ENCODE data around the gene RGS10.
"Not testable (repeated sequence)": the region's sequence is repeated elsewhere in the genome, so short reads cannot be mapped to it uniquely, and the experiment has no call there.

RGS10 gene

DNA sequence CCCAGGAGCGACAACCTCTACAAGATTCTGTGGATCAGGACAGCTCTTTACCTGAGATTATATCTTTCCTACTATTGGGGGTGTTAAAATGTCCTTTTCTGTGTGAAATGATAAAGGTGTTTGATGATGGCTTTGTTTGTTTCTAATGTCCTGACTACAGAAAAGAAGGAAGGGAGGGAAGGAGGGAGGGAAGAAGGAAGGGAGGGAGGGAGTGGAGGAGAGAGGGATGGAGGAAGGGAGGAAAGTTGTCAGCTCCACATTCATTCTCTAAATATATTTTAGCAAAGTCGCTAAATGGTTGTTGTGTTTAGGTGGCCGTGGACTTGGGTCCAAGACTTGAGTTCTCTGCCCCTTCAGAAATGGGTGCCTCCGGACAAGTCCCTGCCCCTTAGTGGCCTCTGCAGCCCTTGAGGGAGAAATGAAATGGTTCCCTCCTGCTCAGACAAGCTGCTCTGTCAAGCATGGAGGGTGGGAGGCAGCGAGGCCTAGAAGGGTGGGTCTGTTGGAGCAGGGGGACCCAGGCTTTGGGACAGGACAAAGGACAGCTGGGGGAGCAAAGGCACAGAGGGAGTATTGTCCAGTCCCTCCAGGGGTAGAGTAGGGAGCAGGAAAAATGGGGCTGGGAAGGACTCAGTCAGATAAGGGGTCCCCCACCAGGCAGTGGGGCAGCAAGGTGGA lies 4.4 kb downstream of the RGS10 start:
- TF ChIP-seq, protein P1, sequence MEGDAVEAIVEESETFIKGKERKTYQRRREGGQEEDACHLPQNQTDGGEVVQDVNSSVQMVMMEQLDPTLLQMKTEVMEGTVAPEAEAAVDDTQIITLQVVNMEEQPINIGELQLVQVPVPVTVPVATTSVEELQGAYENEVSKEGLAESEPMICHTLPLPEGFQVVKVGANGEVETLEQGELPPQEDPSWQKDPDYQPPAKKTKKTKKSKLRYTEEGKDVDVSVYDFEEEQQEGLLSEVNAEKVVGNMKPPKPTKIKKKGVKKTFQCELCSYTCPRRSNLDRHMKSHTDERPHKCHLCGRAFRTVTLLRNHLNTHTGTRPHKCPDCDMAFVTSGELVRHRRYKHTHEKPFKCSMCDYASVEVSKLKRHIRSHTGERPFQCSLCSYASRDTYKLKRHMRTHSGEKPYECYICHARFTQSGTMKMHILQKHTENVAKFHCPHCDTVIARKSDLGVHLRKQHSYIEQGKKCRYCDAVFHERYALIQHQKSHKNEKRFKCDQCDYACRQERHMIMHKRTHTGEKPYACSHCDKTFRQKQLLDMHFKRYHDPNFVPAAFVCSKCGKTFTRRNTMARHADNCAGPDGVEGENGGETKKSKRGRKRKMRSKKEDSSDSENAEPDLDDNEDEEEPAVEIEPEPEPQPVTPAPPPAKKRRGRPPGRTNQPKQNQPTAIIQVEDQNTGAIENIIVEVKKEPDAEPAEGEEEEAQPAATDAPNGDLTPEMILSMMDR (IDR thresholded peaks at IDR 0.05; ENCODE audit: extremely low read depth, missing control alignments) = no peak
- DNase-seq (ENCODE audit: low spot score) = no peak

DNA sequence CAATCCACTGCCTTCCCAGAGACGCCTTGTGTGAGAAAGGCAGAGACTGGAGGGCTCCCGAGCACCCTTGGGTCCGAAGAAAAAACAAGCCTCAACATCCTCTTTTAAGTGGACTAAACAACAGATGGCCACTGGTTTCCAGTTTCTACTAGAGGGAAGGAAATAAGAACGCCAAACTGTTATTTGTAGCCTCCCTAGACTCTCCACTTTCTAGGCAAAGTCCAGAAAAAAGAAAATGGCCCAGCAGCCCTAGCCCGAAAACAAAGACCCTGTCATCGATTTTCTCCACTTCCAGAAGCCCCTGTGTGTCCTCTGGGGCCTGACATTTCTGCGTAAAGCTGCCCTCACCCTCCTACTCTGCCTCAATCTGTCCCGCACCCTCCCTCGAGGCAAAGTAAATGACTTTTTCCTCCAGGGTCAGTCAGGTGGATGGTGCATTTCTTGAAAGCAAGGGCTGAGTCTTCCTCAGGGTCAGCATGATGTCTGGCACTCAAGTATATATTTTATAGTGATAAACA lies 6.0 kb downstream of the RGS10 start:
- TF ChIP-seq, protein P1 (IDR thresholded peaks at IDR 0.05; ENCODE audit: extremely low read depth, missing control alignments) = no peak
- no peak for DNase-seq (ENCODE audit: low spot score)

DNA sequence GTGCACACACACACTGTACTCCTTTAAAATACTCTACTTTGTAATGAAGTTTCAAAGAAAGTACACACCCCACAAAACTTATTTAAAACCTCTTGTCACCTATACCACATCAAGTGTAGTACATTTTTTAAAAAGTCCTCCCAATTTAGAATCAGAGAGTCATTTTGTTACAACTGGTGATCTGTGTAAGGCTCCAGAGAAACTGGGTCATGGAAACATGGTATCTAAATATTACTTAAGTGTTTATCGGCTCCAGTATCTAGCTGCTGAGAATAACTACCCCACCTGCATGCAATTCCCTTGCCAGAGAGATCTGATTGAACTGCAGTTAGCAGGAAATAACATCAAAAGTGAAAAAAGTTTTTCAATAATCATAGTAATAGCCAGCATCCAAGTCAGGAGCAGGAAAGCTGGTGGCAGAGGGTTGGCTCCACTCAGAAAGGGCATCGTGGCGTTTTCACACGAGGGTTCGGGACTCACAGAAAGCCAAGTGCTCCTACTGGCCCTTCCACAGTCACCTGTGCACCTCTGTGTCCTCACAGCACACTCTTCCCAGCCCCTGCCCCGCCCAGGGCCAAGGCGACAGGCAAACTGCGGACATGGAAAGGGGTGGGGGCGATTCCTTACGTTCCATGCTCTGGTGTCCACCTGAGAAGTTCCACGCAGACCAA lies 6.5 kb downstream of the RGS10 start:
- TF ChIP-seq, protein P1 (IDR thresholded peaks at IDR 0.05; ENCODE audit: extremely low read depth, missing control alignments) = no peak
- no peak for DNase-seq (ENCODE audit: low spot score)

DNA sequence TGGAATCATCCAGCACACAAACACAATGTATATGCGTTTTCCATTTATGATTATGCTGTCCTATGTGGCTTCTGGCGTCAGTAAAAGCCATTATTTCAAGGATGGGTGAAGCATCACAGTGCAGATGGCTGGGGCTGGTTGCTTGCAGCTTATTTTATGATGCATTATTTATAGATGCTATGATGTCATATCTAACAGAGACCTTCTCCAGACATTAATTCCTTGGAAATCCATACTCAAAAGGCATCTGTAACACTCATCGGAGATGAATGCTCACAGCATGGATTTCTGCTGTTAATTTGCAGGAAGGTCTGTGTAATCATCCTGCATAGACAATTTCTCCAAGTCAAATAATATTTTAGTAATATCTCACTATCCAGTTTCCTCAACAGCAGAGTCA lies 7.2 kb downstream of the RGS10 start:
- TF ChIP-seq, protein P1 (IDR thresholded peaks at IDR 0.05; ENCODE audit: extremely low read depth, missing control alignments) = no peak
- no peak for DNase-seq (ENCODE audit: low spot score)

DNA sequence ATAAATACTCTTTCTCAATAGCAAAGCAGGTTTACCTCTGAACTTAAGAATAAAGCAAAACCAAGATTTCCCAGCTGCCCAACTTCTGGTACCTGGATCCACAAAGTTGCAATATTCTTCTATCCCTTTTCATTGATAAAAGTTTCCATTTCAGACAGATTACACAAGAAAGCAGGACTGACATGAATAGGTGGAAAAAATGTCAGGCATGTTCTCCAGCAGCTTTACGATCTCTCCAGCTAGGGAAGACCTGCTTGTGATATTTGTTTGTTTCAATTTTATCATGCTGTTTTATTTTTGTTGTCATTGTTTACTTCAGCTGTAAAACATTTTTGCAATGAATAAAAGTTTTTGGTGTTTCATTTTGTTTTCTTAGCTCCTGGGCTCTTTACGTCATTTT lies 9.0 kb downstream of the RGS10 start:
- no peak for DNase-seq (ENCODE audit: low spot score)
- TF ChIP-seq, protein P1 (IDR thresholded peaks at IDR 0.05; ENCODE audit: extremely low read depth, missing control alignments) = no peak

DNA sequence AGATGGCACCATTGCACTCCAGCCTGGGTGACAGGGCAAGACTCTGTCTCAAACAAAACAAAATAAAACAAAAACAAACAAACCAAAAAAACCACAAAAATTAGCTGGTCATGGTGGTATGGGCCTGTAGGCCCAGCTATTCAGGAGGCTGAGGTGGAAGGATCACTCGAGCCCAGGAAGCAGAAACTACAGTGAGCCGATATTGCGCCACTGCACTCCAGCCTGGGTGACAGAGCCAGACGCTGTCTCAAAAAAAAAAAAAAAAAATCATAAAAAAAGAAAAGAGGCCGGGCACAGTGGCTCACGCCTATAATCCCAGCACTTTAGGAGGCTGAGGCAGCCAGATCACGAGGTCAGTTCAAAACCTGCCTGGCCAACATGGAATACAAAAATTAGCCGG lies 9.7 kb downstream of the RGS10 start:
- DNase-seq (ENCODE audit: low spot score) = not testable (repeated sequence)

DNA sequence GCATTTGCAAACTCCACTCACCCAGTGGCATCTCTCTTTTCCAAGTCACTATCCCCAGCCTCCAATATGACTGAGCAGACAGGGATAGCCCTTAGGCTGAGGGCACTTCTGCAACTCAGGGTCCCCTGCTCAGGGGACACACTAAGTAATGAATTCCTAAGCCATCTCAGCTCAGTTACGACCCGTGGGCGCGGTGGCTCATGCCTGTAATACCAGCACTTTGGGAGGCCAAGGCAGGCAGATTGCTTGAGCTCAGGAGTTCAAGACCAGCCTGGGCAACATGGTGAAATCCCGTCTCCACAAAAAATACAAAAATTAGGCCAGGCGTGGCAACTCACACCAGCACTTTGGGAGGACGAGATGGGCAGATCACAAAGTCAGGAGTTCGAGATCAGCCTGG lies 10.3 kb downstream of the RGS10 start:
- DNase-seq (ENCODE audit: low spot score) = not testable (repeated sequence)

DNA sequence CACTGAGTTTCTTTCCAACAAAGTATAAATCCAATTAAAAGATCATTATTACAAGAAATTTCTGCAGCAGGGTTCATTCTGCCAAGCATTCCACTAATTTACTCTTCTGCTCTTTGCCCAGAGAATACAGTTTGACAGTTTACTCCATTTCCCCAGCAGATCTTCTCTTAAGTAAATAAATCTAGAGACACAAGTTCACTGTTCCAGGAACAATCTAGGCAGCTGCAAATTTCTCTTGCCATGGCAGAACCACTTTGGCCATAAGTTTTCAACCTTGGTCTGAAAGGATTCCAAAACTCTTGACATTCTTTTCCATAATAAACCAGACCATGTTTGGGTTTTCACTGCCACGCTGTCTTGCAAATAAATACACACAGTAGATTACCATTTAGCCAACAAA lies 11.5 kb downstream of the RGS10 start:
- DNase-seq (ENCODE audit: low spot score) = no peak
- TF ChIP-seq, protein P1 (IDR thresholded peaks at IDR 0.05; ENCODE audit: extremely low read depth, missing control alignments) = no peak

DNA sequence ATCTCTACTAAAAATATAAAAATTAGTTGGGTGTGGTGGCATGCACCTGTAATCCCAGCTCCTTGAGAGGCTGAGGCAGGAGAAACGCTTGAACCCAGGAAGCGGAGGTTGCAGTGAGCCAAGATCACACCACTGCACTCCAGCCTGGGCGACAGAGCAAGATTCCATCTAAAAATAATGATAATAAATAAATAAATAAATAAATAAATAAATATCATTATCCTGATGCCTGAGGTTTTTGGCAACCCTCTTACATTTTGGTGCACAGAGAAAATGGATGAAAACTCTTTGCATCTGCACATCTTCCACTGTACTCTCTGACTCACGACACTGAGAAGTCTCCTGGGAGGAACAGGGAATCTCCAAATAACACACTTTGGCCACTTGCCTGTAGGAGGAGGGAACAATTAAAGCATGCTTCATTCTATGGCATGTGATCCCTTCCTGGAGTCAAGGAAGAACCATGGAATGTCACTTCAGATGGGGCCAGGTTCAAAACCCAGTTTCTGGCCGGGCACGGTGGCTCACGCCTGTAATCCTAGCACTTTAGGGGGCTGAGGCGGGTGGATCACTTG lies 13.8 kb downstream of the RGS10 start:
- not testable (repeated sequence) for DNase-seq (ENCODE audit: low spot score)

All from GM20000 (cell line).